HT1080 (cell line): ENCODE data around the gene ARID1B. TPM values are rescaled to one million over a fixed set of nuclear protein-coding genes. Genes with fewer than 3 reads are reported as not detected.
"Not testable (repeated sequence)": the region's sequence is repeated elsewhere in the genome, so short reads cannot be mapped to it uniquely, and the experiment has no call there.

Experiments used
- DNase-seq: peaks from one replicate; pipeline ENCODE4 v3.0.0-alpha.2; 2015; ENCODE audit warnings: low read depth
- total RNA-seq: library from RNA; depleted of rRNA; stranded (reverse); fragments of >200 nt; shearing (Covaris generic); gene quantifications from 2 replicates; pipeline ENCODE4 v1.2.3, GENCODE V29; 2014

ARID1B gene
- total RNA-seq, 1 experiment from 2014 or later = 11.2 TPM

- no peak for DNase-seq
These were observed 344.7 kb downstream of the ARID1B start for GRCh38 chr6:157121897-157122296.

- DNase-seq = no peak
These were observed 346.1 kb downstream of the ARID1B start for GRCh38 chr6:157123234-157123633.

GRCh38 chr6:157124485-157125254 lies 347.5 kb downstream of the ARID1B start:
- DNase-seq = no peak

- no peak for DNase-seq
These were observed 348.4 kb downstream of the ARID1B start for GRCh38 chr6:157125531-157125930.

GRCh38 chr6:157126183-157127098 lies 349.3 kb downstream of the ARID1B start:
- DNase-seq = no peak

- no peak for DNase-seq
These were observed 351.1 kb downstream of the ARID1B start for GRCh38 chr6:157128235-157128775.

GRCh38 chr6:157131250-157131649 lies 354.1 kb downstream of the ARID1B start:
- no peak for DNase-seq

- DNase-seq = no peak
These were observed 356.7 kb downstream of the ARID1B start for GRCh38 chr6:157133856-157134255.

- no peak for DNase-seq
These were observed 357.3 kb downstream of the ARID1B start for GRCh38 chr6:157134402-157135047.

GRCh38 chr6:157135691-157136090 lies 358.5 kb downstream of the ARID1B start:
- no peak for DNase-seq

GRCh38 chr6:157137501-157137900 lies 360.3 kb downstream of the ARID1B start:
- DNase-seq = no peak

GRCh38 chr6:157139054-157139708 lies 362.0 kb downstream of the ARID1B start:
- no peak for DNase-seq

GRCh38 chr6:157143171-157143889 lies 366.2 kb downstream of the ARID1B start:
- no peak for DNase-seq

GRCh38 chr6:157143890-157144798 lies 367.0 kb downstream of the ARID1B start:
- no peak for DNase-seq

- DNase-seq = no peak
These were observed 367.8 kb downstream of the ARID1B start for GRCh38 chr6:157144859-157145568.

- DNase-seq = no peak
These were observed 368.6 kb downstream of the ARID1B start for GRCh38 chr6:157145656-157146285.

GRCh38 chr6:157147054-157148026 lies 370.2 kb downstream of the ARID1B start:
- not testable (repeated sequence) for DNase-seq
